HCT116 (cell line): ENCODE results near the gene NDOR1. TPM values are rescaled to one million over a fixed set of nuclear protein-coding genes. Genes with fewer than 3 reads are reported as not detected.

Experiments used
- ATAC-seq: fragments of 200-7000 bp; cut with Tn5 transposase; 2 replicates; pipeline ENCODE4 v1.9.1; 2020; ENCODE audit warnings: mild to moderate bottlenecking, moderate library complexity
- BruUV-seq: library from RNA; stranded (reverse); fragments of 400-500 nt; replicated peaks from 2 replicates; lab custom pipeline; 2021; lab: Mats Ljungman, UMichigan
- CTCF ChIA-PET: fragments of 300-600 bp; sonication (Branson Sonifier 250); formaldehyde crosslinking; loops from one replicate; lab custom pipeline; 2021; ENCODE audit warnings: antibody characterized with exemption; lab: Charles Lee
- POLR2A ChIA-PET: fragments of 300-600, 350-600 bp; sonication (Branson Sonifier 250); formaldehyde crosslinking; loops from one replicate; lab custom pipeline; 2021; ENCODE audit warnings: antibody characterized with exemption; lab: Charles Lee
- RAD21 ChIA-PET, 2 experiments: fragments of 300-600 bp; sonication (Branson Sonifier 250); formaldehyde crosslinking; loops; one replicate each; lab custom pipeline; 2023; ENCODE audit warnings: low total read pairs in 2 of 2; ENCODE audit not compliant: uncharacterized antibody in 2 of 2, unreplicated experiment in 2 of 2, low non-redundant PET in 1 of 2; lab: Charles Lee
- DNase-seq: peaks from one replicate; pipeline ENCODE4 v3.0.0-alpha.2; 2010; ENCODE audit warnings: low read depth, low spot score
- H2AFZ ChIP-seq: fragments of 200-600 bp; shearing (Covaris generic), sonication (generic); 2 replicates; pipeline ENCODE4 v1.6.1; 2017; ENCODE audit warnings: low read depth, mixed run types, mixed read lengths, antibody characterized with exemption, low read length; ENCODE audit not compliant: poor library complexity, severe bottlenecking
- H3K27ac ChIP-seq: 2 replicates; pipeline ENCODE4 v1.5.1; 2012; ENCODE audit warnings: low read depth, low read length
- H3K27me3 ChIP-seq: fragments of 200-600 bp; sonication (generic); 2 replicates; pipeline ENCODE4 v1.6.1; 2016; ENCODE audit warnings: mixed run types, low read length, mixed read lengths; ENCODE audit not compliant: insufficient read depth
- H3K36me3 ChIP-seq, 2 experiments: fragments of 200-500 bp in 1 of 2; fragments of 200-600 bp in 1 of 2; sonication (Bioruptor generic) in 1 of 2; sonication (generic) in 1 of 2; 2 replicates each; pipeline versions ENCODE4 v1.5.1 to v1.6.1; 2014 to 2016; ENCODE audit warnings: low read length in 2 of 2, inconsistent platforms in 1 of 2, mixed read lengths in 1 of 2, mixed run types in 1 of 2; ENCODE audit not compliant: insufficient read depth in 2 of 2, control insufficient read depth in 1 of 2
- H3K4me1 ChIP-seq, 2 experiments: fragments of 200-600 bp in 1 of 2; sonication (generic) in 1 of 2; 2 replicates each; pipeline versions ENCODE4 v1.5.1 to v1.6.1; 2012 to 2017; ENCODE audit warnings: low read length in 2 of 2, inconsistent platforms in 1 of 2, mild to moderate bottlenecking in 1 of 2, mixed read lengths in 1 of 2, mixed run types in 1 of 2, moderate library complexity in 1 of 2; ENCODE audit not compliant: insufficient read depth in 2 of 2, control insufficient read depth in 1 of 2
- H3K4me2 ChIP-seq: fragments of 200-600 bp; sonication (generic); 2 replicates; pipeline ENCODE4 v1.6.1; 2017; ENCODE audit warnings: mixed run types, low read length, mixed read lengths
- H3K4me3 ChIP-seq, 2 experiments: fragments of 200-600 bp in 1 of 2; sonication (generic) in 1 of 2; replicated peaks in 1 of 2; 2 replicates each; pipeline ENCODE4 v1.5.1; 2011 to 2016; ENCODE audit warnings: low read length in 2 of 2, control low read depth in 1 of 2, low read depth in 1 of 2, mild to moderate bottlenecking in 1 of 2, mixed read lengths in 1 of 2, mixed run types in 1 of 2
- H3K79me2 ChIP-seq: fragments of 200-600 bp; sonication (generic); 2 replicates; pipeline ENCODE4 v1.6.1; 2017; ENCODE audit warnings: mild to moderate bottlenecking, mixed run types, low read length, moderate library complexity, mixed read lengths; ENCODE audit not compliant: insufficient read depth
- H3K9ac ChIP-seq: fragments of 200-600 bp; sonication (generic); 2 replicates; pipeline ENCODE4 v1.6.1; 2016; ENCODE audit warnings: low read length, mixed read lengths
- H3K9me2 ChIP-seq: fragments of 200-600 bp; sonication (generic), shearing (Covaris generic); 2 replicates; pipeline ENCODE4 v1.6.1; 2017; ENCODE audit warnings: mixed run types, mild to moderate bottlenecking, moderate library complexity; ENCODE audit not compliant: insufficient read depth
- H3K9me3 ChIP-seq, 2 experiments: fragments of 200-500 bp in 1 of 2; fragments of 200-600 bp in 1 of 2; sonication (Bioruptor generic) in 1 of 2; sonication (generic) in 1 of 2; 2 replicates each; pipeline ENCODE4 v1.6.1; 2014 to 2017; ENCODE audit warnings: low read length in 2 of 2, mixed read lengths in 2 of 2, inconsistent platforms in 1 of 2, low read depth in 1 of 2, mild to moderate bottlenecking in 1 of 2, mixed run types in 1 of 2, moderate library complexity in 1 of 2; ENCODE audit not compliant: control insufficient read depth in 1 of 2, insufficient read depth in 1 of 2
- H4K20me1 ChIP-seq: fragments of 200-600 bp; sonication (generic), shearing (Covaris generic); 2 replicates; pipeline ENCODE4 v1.6.1; 2017; ENCODE audit warnings: mixed run types, mild to moderate bottlenecking, moderate library complexity; ENCODE audit not compliant: insufficient read depth
- ELF1 ChIP-seq: IDR thresholded peaks from 2 replicates; pipeline ENCODE4 v1.6.1; 2012; ENCODE audit warnings: low read depth, borderline replicate concordance
- EZH2phosphoT487 ChIP-seq: fragments of 200-600 bp; IDR thresholded peaks from 2 replicates; pipeline ENCODE4 v1.6.1; 2018; ENCODE audit warnings: antibody characterized with exemption, borderline replicate concordance
- FOSL1 ChIP-seq: IDR thresholded peaks from 2 replicates; pipeline ENCODE4 v1.6.1; 2012; ENCODE audit warnings: low read depth
- POLR2AphosphoS5 ChIP-seq: IDR thresholded peaks from 2 replicates; pipeline ENCODE4 v1.6.1; 2011; ENCODE audit warnings: mild to moderate bottlenecking, low read depth, low read length, moderate library complexity
- RAD21 ChIP-seq: IDR thresholded peaks from 2 replicates; pipeline ENCODE4 v1.6.1; 2012; ENCODE audit warnings: low read depth, mild to moderate bottlenecking
- SP1 ChIP-seq: IDR thresholded peaks from 2 replicates; pipeline ENCODE4 v1.6.1; 2012; ENCODE audit warnings: low read depth
- SRF ChIP-seq: IDR thresholded peaks from 2 replicates; pipeline ENCODE4 v1.6.1; 2012; ENCODE audit warnings: low read depth
- TCF7L2 ChIP-seq: IDR thresholded peaks from 2 replicates; pipeline ENCODE4 v1.7.0; 2011; ENCODE audit warnings: borderline replicate concordance, inconsistent platforms; ENCODE audit not compliant: insufficient read depth, insufficient read length; ENCODE audit errors: extremely low read depth
- ZNF274 ChIP-seq: fragments of 200-500 bp; sonication (Bioruptor generic); IDR thresholded peaks from 2 replicates; pipeline ENCODE4 v1.6.1; 2014; ENCODE audit warnings: mild to moderate bottlenecking, low read depth, low read length, inconsistent platforms
- intact Hi-C: fragments of 100-400 bp; cut with micrococcal nuclease; formaldehyde crosslinking; loops from 2 replicates; pipeline ENCODE4 v1.10.0; 2022
- total RNA-seq: library from RNA; stranded (reverse); gene quantifications from one replicate; pipeline ENCODE4 v1.2.1, GENCODE V29; 2021; ENCODE audit not compliant: unreplicated experiment
- TF ChIP-seq, protein P1 (sequence below), 3 experiments: fragments of 200-600 bp in 1 of 3; sonication (generic) in 1 of 3; IDR thresholded peaks in 2 of 3; conservative IDR thresholded peaks in 1 of 3; 2 replicates each; pipeline ENCODE4 v1.5.1; 2012 to 2017; ENCODE audit warnings: low read depth in 2 of 3, low read length in 2 of 3, antibody characterized with exemption in 1 of 3, borderline replicate concordance in 1 of 3, control low read depth in 1 of 3, mild to moderate bottlenecking in 1 of 3, mixed read lengths in 1 of 3, mixed run types in 1 of 3, moderate library complexity in 1 of 3; ENCODE audit not compliant: insufficient read depth in 1 of 3

NDOR1 gene
- total RNA-seq, 1 experiment from 2014 or later, result 28.4 TPM

DNA sequence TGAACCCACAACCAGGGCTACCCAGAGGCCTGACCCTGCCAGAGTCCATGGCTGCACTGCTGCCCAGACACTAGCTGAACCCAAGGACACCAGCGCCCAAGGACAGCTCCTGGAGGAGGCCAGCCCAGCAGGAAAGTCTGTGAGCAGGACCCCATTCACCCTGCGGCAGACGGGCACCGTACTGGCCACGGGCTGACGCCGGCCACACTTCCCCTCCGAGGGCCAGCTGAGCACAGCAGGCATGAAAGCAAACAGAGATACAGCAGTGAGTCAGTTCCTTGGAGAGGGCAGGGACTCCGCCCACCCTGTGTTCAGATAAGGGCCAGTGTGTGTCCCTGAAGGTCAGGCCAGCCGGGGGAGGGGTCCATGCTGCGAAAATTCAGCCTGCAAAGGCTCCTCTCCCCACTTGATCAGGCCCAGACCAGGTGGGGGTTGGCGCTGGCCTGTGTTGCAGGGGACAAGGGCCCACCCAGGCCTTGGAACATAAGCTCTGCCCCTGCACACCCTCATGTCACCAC, 13.3 kb downstream of the NDOR1 start:
- Histone ChIP-seq H3K27ac (peak overlapping the region; percentile 94), H3K27me3 (no peaks in the 10 kb centered on the region), H3K4me2 (peak overlapping the region; percentile 77), H3K79me2 (no peaks in the 10 kb centered on the region), H3K4me1 (peaks cover 28 to 59% of the 10 kb centered on the region in 2 experiments), H3K9me3 (no peaks in the 10 kb centered on the region), H3K9me2 (no peaks in the 10 kb centered on the region), H3K36me3 (no peaks in the 10 kb centered on the region), H3K4me3 (0 out of 4 replicates have a peak overlapping the region, but pooled peaks of 1 of the 2 experiments have one; percentile 16), H3K9ac (peak overlapping the region; percentile 46), H4K20me1 (no peaks in the 10 kb centered on the region), H2AFZ (no peak overlapping the region)
- intact Hi-C loops, result no loop called here
- ChIA-PET POLR2A (interaction anchor here (0.6 to 1.2 kb wide), 4 partner anchors 9 to 105 kb away, joined by 3 to 7 read pairs (median 3); partner anchors contain the start of genes RNF224, TPRN and TUBB4B), RAD21 (interaction anchor here in 1 of 2 experiments (0.7 kb wide), 1 partner anchor 20 kb away, joined by 4 read pairs; no protein-coding TSS in a partner anchor), CTCF (interaction anchor here (1.1 kb wide), 1 partner anchor 68 kb away, joined by 4 read pairs; no protein-coding TSS in a partner anchor)
- TF ChIP-seq SRF, result no peak
- TF ChIP-seq POLR2AphosphoS5, result peak; percentile 44; the same call in 1 of the 2 replicates
- peak; percentile 71 for TF ChIP-seq TCF7L2
- no TSS peak for BruUV-seq
- ATAC-seq (peak; percentile 12; the same call in 1 of the 2 replicates), DNase-seq (no peak)

GRCh38 chr9:137219757-137220316, 14.3 kb downstream of the NDOR1 start:
- ChIA-PET RAD21 (no interaction called here), POLR2A (interaction anchor here (1.0 kb wide), 1 partner anchor 19 kb away, joined by 3 read pairs; the partner anchor contains the start of gene TPRN), CTCF (interaction anchor here (1.1 kb wide), 1 partner anchor 69 kb away, joined by 4 read pairs; no protein-coding TSS in a partner anchor)
- Histone ChIP-seq H3K4me2 (0 out of 2 replicates have a peak overlapping the region, but pooled peaks have one; percentile 77), H2AFZ (no peak overlapping the region), H3K9ac (no peak overlapping the region), H3K79me2 (no peaks in the 10 kb centered on the region), H3K4me1 (peaks cover 35 to 67% of the 10 kb centered on the region in 2 experiments), H3K9me2 (no peaks in the 10 kb centered on the region), H3K9me3 (no peaks in the 10 kb centered on the region), H3K27ac (peak overlapping the region; percentile 94; the same call in 1 of the 2 replicates), H3K4me3 (no peak overlapping the region), H3K27me3 (no peaks in the 10 kb centered on the region), H4K20me1 (no peaks in the 10 kb centered on the region), H3K36me3 (no peaks in the 10 kb centered on the region)
- DNase-seq (no peak), ATAC-seq (no peak)
- TF ChIP-seq POLR2AphosphoS5, result no peak
- TF ChIP-seq ELF1, result no peak
- TF ChIP-seq, protein P1, sequence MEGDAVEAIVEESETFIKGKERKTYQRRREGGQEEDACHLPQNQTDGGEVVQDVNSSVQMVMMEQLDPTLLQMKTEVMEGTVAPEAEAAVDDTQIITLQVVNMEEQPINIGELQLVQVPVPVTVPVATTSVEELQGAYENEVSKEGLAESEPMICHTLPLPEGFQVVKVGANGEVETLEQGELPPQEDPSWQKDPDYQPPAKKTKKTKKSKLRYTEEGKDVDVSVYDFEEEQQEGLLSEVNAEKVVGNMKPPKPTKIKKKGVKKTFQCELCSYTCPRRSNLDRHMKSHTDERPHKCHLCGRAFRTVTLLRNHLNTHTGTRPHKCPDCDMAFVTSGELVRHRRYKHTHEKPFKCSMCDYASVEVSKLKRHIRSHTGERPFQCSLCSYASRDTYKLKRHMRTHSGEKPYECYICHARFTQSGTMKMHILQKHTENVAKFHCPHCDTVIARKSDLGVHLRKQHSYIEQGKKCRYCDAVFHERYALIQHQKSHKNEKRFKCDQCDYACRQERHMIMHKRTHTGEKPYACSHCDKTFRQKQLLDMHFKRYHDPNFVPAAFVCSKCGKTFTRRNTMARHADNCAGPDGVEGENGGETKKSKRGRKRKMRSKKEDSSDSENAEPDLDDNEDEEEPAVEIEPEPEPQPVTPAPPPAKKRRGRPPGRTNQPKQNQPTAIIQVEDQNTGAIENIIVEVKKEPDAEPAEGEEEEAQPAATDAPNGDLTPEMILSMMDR (IDR thresholded peaks at IDR 0.05 in 2 of 3, conservative IDR thresholded peaks at IDR 0.05 in 1 of 3; ENCODE audit: borderline replicate concordance in 1 of 3, insufficient read depth in 1 of 3, low read depth in 2 of 3, low read length in 2 of 3), result no peak
- no peak for TF ChIP-seq RAD21
- no peak for TF ChIP-seq SRF
- TF ChIP-seq TCF7L2, result no peak
- no peak for TF ChIP-seq FOSL1
- TF ChIP-seq ZNF274, result no peak
- no peak for TF ChIP-seq EZH2phosphoT487
- TF ChIP-seq SP1, result no peak
- intact Hi-C loops, result loop anchor here (10.0 kb wide), 1 partner anchor 435 kb away; no protein-coding TSS in a partner anchor
- BruUV-seq, result no TSS peak
